ENCODE measurements around the gene MEF2D.

GRCh38 chr1:156430303-156430702 is 70.3 kb downstream of the MEF2D start:
- TF ChIP-seq POLR2A (IDR thresholded peaks at IDR 0.05; ENCODE audit: low read length) = no peak
- no peak for TF ChIP-seq GATA1 (IDR thresholded peaks at IDR 0.05; ENCODE audit: low read depth, low read length)
